ENCODE results near the gene LOXL4. TPM values are rescaled to one million over a fixed set of nuclear protein-coding genes. Genes with fewer than 3 reads are reported as not detected.

Gene LOXL4
- total RNA-seq, 1 experiment from 2014 or later, result 0.13 TPM

DNA sequence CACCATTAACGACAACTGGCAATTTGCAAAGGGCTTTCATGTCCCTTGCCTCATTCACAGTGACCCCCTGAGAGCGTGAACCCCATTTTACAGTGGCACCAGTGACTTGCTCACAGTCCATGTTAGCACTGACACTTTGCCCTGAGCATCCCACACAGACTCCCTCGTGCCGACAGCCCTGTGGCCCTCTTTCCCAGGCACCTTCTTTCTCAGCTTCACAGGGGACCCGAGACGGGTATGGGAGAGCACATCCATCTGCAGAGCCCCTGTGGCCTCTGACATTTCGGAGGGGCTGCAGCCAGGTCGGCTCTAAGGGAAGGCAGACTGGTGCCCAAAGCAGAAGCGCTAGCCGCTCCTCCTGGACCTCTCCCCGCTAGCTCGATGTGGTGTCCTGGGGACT, 10.8 kb downstream of the LOXL4 start:
- Histone ChIP-seq H3K9me3 (ENCODE audit: control insufficient read depth, low read depth, low read length) (no peaks in the 10 kb centered on the region), H4K5ac (ENCODE audit: insufficient read length, low read depth, low read length) (no peak overlapping the region), H4K20me1 (ENCODE audit: control insufficient read depth, insufficient read depth, insufficient read length) (no peaks in the 10 kb centered on the region), H2BK120ac (ENCODE audit: low read depth, low read length, poor library complexity, severe bottlenecking) (no peak overlapping the region), H3K4me1 (ENCODE audit: insufficient read depth, low read length) (no peaks in the 10 kb centered on the region), H3K79me2 (ENCODE audit: insufficient read depth, low read length) (no peaks in the 10 kb centered on the region), H2BK5ac (ENCODE audit: insufficient read length, low read length) (no peak overlapping the region), H3K56ac (ENCODE audit: insufficient read length, low read depth, low read length) (no peak overlapping the region), H3K79me1 (ENCODE audit: insufficient read depth, low read depth, low read length, poor library complexity, severe bottlenecking) (no peaks in the 10 kb centered on the region), H2BK20ac (ENCODE audit: low read depth, low read length, poor library complexity, severe bottlenecking) (no peak overlapping the region), H4K91ac (ENCODE audit: insufficient read length, low read depth, low read length) (no peak overlapping the region), H2BK12ac (ENCODE audit: insufficient read length, low read depth, low read length) (no peak overlapping the region), H4K8ac (replicated peaks; ENCODE audit: insufficient read length, low read depth, low read length) (no peak overlapping the region), H3K27me3 (ENCODE audit: insufficient read depth, low read length) (no peaks in the 10 kb centered on the region), H2BK15ac (ENCODE audit: low read depth, low read length) (no peak overlapping the region), H3K27ac (ENCODE audit: insufficient read length, low read depth, low read length) (no peak overlapping the region), H3K14ac (ENCODE audit: insufficient read depth, low read length) (no peak overlapping the region; the same call in 1 of the 2 replicates), H3K23ac (ENCODE audit: insufficient read length, low read depth, low read length) (no peak overlapping the region), H3K18ac (ENCODE audit: insufficient read length, low read depth, low read length) (no peak overlapping the region), H3K4ac (ENCODE audit: low read depth, low read length) (no peak overlapping the region), H3T11ph (ENCODE audit: low read length) (no peak overlapping the region), H2AFZ (ENCODE audit: low read length) (no peak overlapping the region), H2AK5ac (ENCODE audit: insufficient read length, low read length) (no peak overlapping the region), H3K23me2 (ENCODE audit: insufficient read length, low read depth, low read length, poor library complexity, severe bottlenecking) (no peaks in the 10 kb centered on the region), H3K9ac (ENCODE audit: extremely low read depth, insufficient read length, low read length) (no peak overlapping the region), H3K4me2 (ENCODE audit: insufficient read depth, insufficient read length, low read length) (no peak overlapping the region)
- no peak overlapping the region for H3K4me3 Mint-ChIP-seq
- no peaks in the 10 kb centered on the region for H3K27me3 Mint-ChIP-seq (ENCODE audit: low read depth)
- no peak for DNase-seq
- peaks cover 0 to 4% (median 0%) of the 10 kb centered on the region in 3 experiments; a peak in 1 of 7 replicates for H3K36me3 Mint-ChIP-seq (ENCODE audit: insufficient read depth in 1 of 3, low read depth in 3 of 3)
- no peaks in the 10 kb centered on the region for H3K9me3 Mint-ChIP-seq
- H3K27ac Mint-ChIP-seq, result peak overlapping the region in 1 of 3 experiments; percentile 37; a peak in 2 of 7 replicates
- no CpG with 5 or more reads among the region's 12 CpGs for WGBS (ENCODE audit: extremely low coverage, insufficient read length, low lambda C conversion rate)
- no peak for TF ChIP-seq CTCF (conservative IDR thresholded peaks at IDR 0.05)
- H3K4me1 Mint-ChIP-seq, result peaks cover under 1 to 2% of the 10 kb centered on the region in 2 experiments

Data from H9 (cell line).